HEK293 (cell line): ENCODE measurements around the gene FNDC8.

ENCODE experiments used
- CTCF ChIA-PET: fragments of 350-600 bp; formaldehyde crosslinking; extraction: SDS; loops from one replicate; lab custom pipeline; 2021; ENCODE audit warnings: antibody characterized with exemption; lab: Yijun Ruan, JAX
- POLR2A ChIA-PET: fragments of 300-600 bp; formaldehyde crosslinking; extraction: SDS; loops from one replicate; lab custom pipeline; 2020; ENCODE audit warnings: antibody characterized with exemption, inconsistent platforms; lab: Yijun Ruan, JAX
- H3K27ac ChIP-seq: fragments of 200-500 bp; sonication (Bioruptor generic); 2 replicates; pipeline ENCODE4 v1.5.1; 2014; ENCODE audit warnings: low read depth, low read length, control low read depth, inconsistent platforms; ENCODE audit errors: extremely low read depth
- H3K36me3 ChIP-seq, 2 experiments: fragments of 200-500 bp in 1 of 2; sonication (Bioruptor generic) in 1 of 2; 1 replicate in 1 of 2; 2 replicates in 1 of 2; pipeline ENCODE4 v1.5.1; 2014 to 2017; ENCODE audit warnings: inconsistent platforms in 2 of 2, low read length in 2 of 2; ENCODE audit not compliant: control insufficient read depth in 2 of 2, insufficient read depth in 1 of 2
- H3K4me1 ChIP-seq: fragments of 200-500 bp; sonication (Bioruptor generic); 2 replicates; pipeline ENCODE4 v1.5.1; 2014; ENCODE audit warnings: mild to moderate bottlenecking, low read length, inconsistent platforms; ENCODE audit not compliant: control insufficient read depth, insufficient read depth
- H3K4me3 ChIP-seq: 2 replicates; pipeline ENCODE4 v1.5.1; 2011; ENCODE audit warnings: low read depth, mild to moderate bottlenecking, control low read depth, low read length, moderate library complexity
- H3K9me3 ChIP-seq: fragments of 200-500 bp; sonication (Bioruptor generic); 2 replicates; pipeline ENCODE4 v1.5.1; 2014; ENCODE audit warnings: low read depth, low read length, inconsistent platforms; ENCODE audit not compliant: control insufficient read depth, insufficient read depth
- ATF2 ChIP-seq: fragments of 450-650 bp; formaldehyde crosslinking; IDR thresholded peaks from 2 replicates; pipeline ENCODE4 v1.5.1; 2016; ENCODE audit warnings: missing biosample characterization, missing genetic modification characterization, low read depth
- CTCF ChIP-seq: fragments of 450-650 bp; formaldehyde crosslinking; IDR thresholded peaks from 2 replicates; pipeline ENCODE4 v1.5.1; 2016; ENCODE audit warnings: missing biosample characterization, missing genetic modification characterization
- GFI1B ChIP-seq: fragments of 450-650 bp; formaldehyde crosslinking; IDR thresholded peaks from 2 replicates; pipeline ENCODE4 v1.5.1; 2016; ENCODE audit warnings: missing biosample characterization, missing genetic modification characterization
- GLI4 ChIP-seq: fragments of 450-650 bp; formaldehyde crosslinking; IDR thresholded peaks from 2 replicates; pipeline ENCODE4 v1.5.1; 2016; ENCODE audit warnings: missing biosample characterization, missing genetic modification characterization
- KLF10 ChIP-seq: fragments of 450-650 bp; IDR thresholded peaks from 2 replicates; pipeline ENCODE4 v1.5.1; 2018; ENCODE audit warnings: missing biosample characterization, mild to moderate bottlenecking, missing genetic modification characterization
- KLF17 ChIP-seq: fragments of 450-650 bp; formaldehyde crosslinking; IDR thresholded peaks from 2 replicates; pipeline ENCODE4 v1.5.1; 2016; ENCODE audit warnings: missing biosample characterization, missing genetic modification characterization
- PRDM6 ChIP-seq: fragments of 450-650 bp; formaldehyde crosslinking; IDR thresholded peaks from 2 replicates; pipeline ENCODE4 v1.5.1; 2017; ENCODE audit warnings: missing biosample characterization, missing genetic modification characterization
- REST ChIP-seq: fragments of 450-650 bp; formaldehyde crosslinking; IDR thresholded peaks from 2 replicates; pipeline ENCODE4 v1.5.1; 2016; ENCODE audit warnings: missing biosample characterization, missing genetic modification characterization
- ZBTB7A ChIP-seq: fragments of 450-650 bp; formaldehyde crosslinking; IDR thresholded peaks from 2 replicates; pipeline ENCODE4 v1.5.1; 2016; ENCODE audit warnings: low read depth, missing biosample characterization, missing genetic modification characterization
- ZFHX2 ChIP-seq: fragments of 450-650 bp; formaldehyde crosslinking; conservative IDR thresholded peaks from 2 replicates; pipeline ENCODE4 v1.5.1; 2016; ENCODE audit warnings: missing biosample characterization, missing genetic modification characterization
- ZNF169 ChIP-seq: fragments of 450-650 bp; formaldehyde crosslinking; IDR thresholded peaks from 2 replicates; pipeline ENCODE4 v1.5.1; 2016; ENCODE audit warnings: missing biosample characterization, missing genetic modification characterization
- ZNF391 ChIP-seq: fragments of 450-650 bp; formaldehyde crosslinking; IDR thresholded peaks from 2 replicates; pipeline ENCODE4 v1.5.1; 2016; ENCODE audit warnings: low read depth, missing biosample characterization, missing genetic modification characterization, borderline replicate concordance
- ZNF394 ChIP-seq: fragments of 450-650 bp; formaldehyde crosslinking; IDR thresholded peaks from 2 replicates; pipeline ENCODE4 v1.5.1; 2016; ENCODE audit warnings: missing biosample characterization, missing genetic modification characterization, mild to moderate bottlenecking, moderate library complexity, borderline replicate concordance
- ZNF433 ChIP-seq: fragments of 450-650 bp; formaldehyde crosslinking; IDR thresholded peaks from 2 replicates; pipeline ENCODE4 v1.5.1; 2016; ENCODE audit warnings: missing biosample characterization, missing genetic modification characterization, low read depth
- ZNF48 ChIP-seq: fragments of 450-650 bp; formaldehyde crosslinking; IDR thresholded peaks from 2 replicates; pipeline ENCODE4 v1.5.1; 2016; ENCODE audit warnings: missing biosample characterization, missing genetic modification characterization
- ZNF529 ChIP-seq: fragments of 450-650 bp; formaldehyde crosslinking; IDR thresholded peaks from 2 replicates; pipeline ENCODE4 v1.5.1; 2017; ENCODE audit warnings: missing genetic modification characterization, missing biosample characterization; ENCODE audit not compliant: insufficient replicate concordance
- ZNF624 ChIP-seq: fragments of 450-650 bp; formaldehyde crosslinking; IDR thresholded peaks from 2 replicates; pipeline ENCODE4 v1.5.1; 2017; ENCODE audit warnings: missing biosample characterization, missing genetic modification characterization
- ZNF776 ChIP-seq: fragments of 450-650 bp; formaldehyde crosslinking; IDR thresholded peaks from 2 replicates; pipeline ENCODE4 v1.5.0; 2017; ENCODE audit warnings: missing biosample characterization, missing genetic modification characterization, borderline replicate concordance
- ZNF792 ChIP-seq: fragments of 450-650 bp; formaldehyde crosslinking; IDR thresholded peaks from 2 replicates; pipeline ENCODE4 v1.5.1; 2016; ENCODE audit warnings: missing biosample characterization, missing genetic modification characterization
- ZNF830 ChIP-seq: fragments of 450-650 bp; IDR thresholded peaks from 2 replicates; pipeline ENCODE4 v1.5.0; 2018; ENCODE audit warnings: missing biosample characterization, missing genetic modification characterization, low read depth, mild to moderate bottlenecking, moderate library complexity

Gene FNDC8

GRCh38 chr17:35080536-35080935 lies 40.9 kb upstream of the FNDC8 start:
- H3K4me3 ChIP-seq, result no peak overlapping the region
- peaks cover 20% of the 10 kb centered on the region for H3K4me1 ChIP-seq
- ChIA-PET POLR2A (interaction anchor here (1.2 kb wide), 1 partner anchor 17 kb away, joined by 4 read pairs; the partner anchor contains the start of gene RFFL), CTCF (interaction anchor here (0.7 to 2.1 kb wide), 3 partner anchors 9 to 659 kb away, joined by 3 to 11 read pairs (median 3); no protein-coding TSS in a partner anchor)
- H3K36me3 ChIP-seq, result no peaks in the 10 kb centered on the region; a peak in 1 of 3 replicates
- H3K27ac ChIP-seq, result no peak overlapping the region
- H3K9me3 ChIP-seq, result no peaks in the 10 kb centered on the region
- TF ChIP-seq KLF17 (tag by site-specific recombination), result no peak
- TF ChIP-seq GFI1B (tag by site-specific recombination), result no peak
- TF ChIP-seq PRDM6 (tag by site-specific recombination), result 0 out of 2 replicates have a peak, but pooled peaks have one; percentile 15
- no peak for TF ChIP-seq REST (tag by site-specific recombination)
- TF ChIP-seq ZNF792 (tag by site-specific recombination), result no peak

- no peak for TF ChIP-seq ZNF792 (tag by site-specific recombination)
- no peak for TF ChIP-seq ZFHX2 (tag by site-specific recombination)
- TF ChIP-seq ZNF391 (tag by site-specific recombination), result no peak
- TF ChIP-seq ZNF624, result no peak
- no peak for TF ChIP-seq ZNF169 (tag by site-specific recombination)
- TF ChIP-seq ZNF830 (tag by site-specific recombination), result no peak
- TF ChIP-seq CTCF (tag by site-specific recombination), result no peak
- TF ChIP-seq ZBTB7A (tag by site-specific recombination), result no peak
- TF ChIP-seq ZNF48 (tag by site-specific recombination), result no peak
- no peak for TF ChIP-seq ATF2
- no peak for TF ChIP-seq ZNF776 (tag by site-specific recombination)
- TF ChIP-seq REST (tag by site-specific recombination), result no peak
- no peak for TF ChIP-seq ZNF433 (tag by site-specific recombination)
- no peak for TF ChIP-seq GLI4 (tag by site-specific recombination)
- TF ChIP-seq ZNF529 (tag by site-specific recombination), result no peak
- no peak for TF ChIP-seq ZNF394 (tag by site-specific recombination)
- no peak for TF ChIP-seq KLF10 (tag by site-specific recombination)
- H3K9me3 ChIP-seq, result no peaks in the 10 kb centered on the region
- no peak overlapping the region for H3K27ac ChIP-seq
- H3K4me1 ChIP-seq, result peaks cover 20% of the 10 kb centered on the region
- ChIA-PET CTCF (interaction anchor here (0.5 to 1.2 kb wide), 4 partner anchors 9 to 38 kb away, joined by 3 to 4 read pairs (median 3); partner anchors contain the start of gene RAD51D), POLR2A (interaction anchor here (1.2 to 1.4 kb wide), 2 partner anchors 18 kb away, joined by 4 to 8 read pairs; partner anchors contain the start of gene RFFL)
- no peak overlapping the region for H3K4me3 ChIP-seq
- H3K36me3 ChIP-seq, result no peaks in the 10 kb centered on the region; a peak in 1 of 3 replicates
These were observed 39.8 kb upstream of the FNDC8 start for GRCh38 chr17:35081638-35082037.
